ENCODE measurements around the gene PKP4.

The PKP4 gene

DNA sequence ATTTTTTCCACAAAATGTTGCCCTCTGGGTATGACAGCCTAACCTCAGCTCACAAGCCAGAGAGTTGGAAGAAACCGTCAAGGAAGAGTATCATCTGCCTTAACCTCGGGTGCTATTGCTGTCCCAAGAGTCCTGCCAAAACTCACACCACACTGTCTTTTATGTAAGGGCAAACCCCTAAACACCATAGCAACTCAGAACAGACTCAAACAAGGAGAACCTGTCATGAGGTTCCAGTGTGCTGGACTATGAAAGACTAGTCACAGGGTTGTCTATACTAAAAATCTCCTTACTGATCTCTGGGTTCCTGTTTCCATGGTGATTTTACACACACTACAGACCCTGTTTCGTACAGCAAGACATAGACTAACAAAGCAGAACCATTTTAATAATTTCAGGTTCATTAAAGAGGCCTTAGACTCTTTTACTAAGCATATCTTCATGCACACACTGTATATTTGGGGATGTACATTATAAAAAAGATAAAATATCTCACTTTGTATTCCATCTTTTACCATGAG lies 159.8 kb downstream of the PKP4 start:
- no peak for TF ChIP-seq CTCF (IDR thresholded peaks at IDR 0.05)

DNA sequence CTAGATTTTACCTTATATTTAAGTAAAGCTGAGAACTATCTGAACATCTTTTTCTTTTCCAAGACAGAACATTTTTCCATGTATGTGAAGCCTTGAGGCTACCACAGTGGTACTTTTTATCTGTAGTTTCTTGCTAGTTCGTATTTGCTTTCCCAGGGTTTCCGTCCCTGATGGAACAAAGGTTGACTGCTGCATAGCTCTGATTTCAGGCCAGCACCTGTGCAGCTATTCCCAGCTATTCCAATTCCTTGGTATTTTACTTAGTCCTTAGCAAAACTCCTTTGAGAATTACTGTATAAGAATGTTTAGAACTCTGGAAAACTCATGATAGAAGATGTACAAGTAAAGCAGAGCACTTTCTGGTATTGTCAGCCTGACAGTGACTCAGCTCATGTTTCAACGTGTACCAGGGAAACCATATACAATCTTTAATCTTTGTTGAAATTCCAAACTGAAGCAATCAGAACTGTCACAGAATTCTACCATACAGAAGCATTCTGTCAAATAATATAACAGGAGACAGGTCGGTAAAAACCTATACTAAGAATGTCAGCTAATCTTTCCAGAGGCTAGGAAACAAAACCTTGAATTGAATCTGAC lies 162.2 kb downstream of the PKP4 start:
- no peak for TF ChIP-seq CTCF (IDR thresholded peaks at IDR 0.05)

DNA sequence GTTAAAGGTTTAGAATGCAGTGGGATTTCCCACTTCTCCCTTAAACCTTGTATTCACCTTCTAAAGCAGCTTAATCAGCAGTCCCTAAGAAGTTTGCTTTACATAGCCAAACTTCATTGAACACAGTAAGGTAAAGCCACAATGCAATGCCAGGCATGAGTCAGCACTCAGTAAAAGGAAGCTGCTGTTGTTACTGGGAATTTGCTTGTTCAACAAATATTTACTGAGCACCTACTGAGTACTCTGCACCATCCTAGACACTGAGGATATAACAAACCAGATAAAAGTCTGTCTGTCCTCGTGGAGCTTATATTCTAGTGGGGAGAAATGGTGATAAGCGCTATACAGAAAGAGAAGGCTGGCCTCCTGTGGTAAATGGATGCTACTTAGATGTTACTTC lies 162.7 kb downstream of the PKP4 start:
- no peak for TF ChIP-seq CTCF (IDR thresholded peaks at IDR 0.05)

DNA sequence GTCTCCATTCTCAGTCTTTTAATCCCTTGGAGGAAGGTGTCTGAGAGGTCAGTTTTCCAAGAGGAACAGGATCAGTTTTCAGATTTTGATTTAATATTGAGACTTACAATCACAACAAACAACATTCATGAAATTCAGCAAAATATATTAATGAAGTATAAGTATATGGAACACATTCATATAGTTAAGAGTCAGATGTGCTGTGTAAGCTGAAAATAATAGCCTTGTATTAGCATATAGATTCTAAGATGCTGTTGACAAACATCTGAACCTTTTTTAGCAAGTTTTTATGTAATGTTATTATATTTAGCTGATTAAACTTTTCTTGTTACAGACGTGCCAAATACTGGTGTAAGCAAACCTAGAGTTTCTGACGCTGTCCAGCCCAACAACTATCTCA lies 163.9 kb downstream of the PKP4 start:
- no peak for TF ChIP-seq CTCF (IDR thresholded peaks at IDR 0.05)

- no peak for TF ChIP-seq CTCF (IDR thresholded peaks at IDR 0.05)
These were observed 167.4 kb downstream of the PKP4 start for GRCh38 chr2:158624071-158624667.

DNA sequence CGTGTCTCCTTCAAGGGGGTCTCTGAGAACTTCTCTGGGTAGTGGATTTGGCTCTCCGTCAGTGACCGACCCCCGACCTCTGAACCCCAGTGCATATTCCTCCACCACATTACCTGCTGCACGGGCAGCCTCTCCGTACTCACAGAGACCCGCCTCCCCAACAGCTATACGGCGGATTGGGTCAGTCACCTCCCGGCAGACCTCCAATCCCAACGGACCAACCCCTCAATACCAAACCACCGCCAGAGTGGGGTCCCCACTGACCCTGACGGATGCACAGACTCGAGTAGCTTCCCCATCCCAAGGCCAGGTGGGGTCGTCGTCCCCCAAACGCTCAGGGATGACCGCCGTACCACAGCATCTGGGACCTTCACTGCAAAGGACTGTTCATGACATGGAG lies 168.2 kb downstream of the PKP4 start:
- TF ChIP-seq CTCF (IDR thresholded peaks at IDR 0.05), result no peak

DNA sequence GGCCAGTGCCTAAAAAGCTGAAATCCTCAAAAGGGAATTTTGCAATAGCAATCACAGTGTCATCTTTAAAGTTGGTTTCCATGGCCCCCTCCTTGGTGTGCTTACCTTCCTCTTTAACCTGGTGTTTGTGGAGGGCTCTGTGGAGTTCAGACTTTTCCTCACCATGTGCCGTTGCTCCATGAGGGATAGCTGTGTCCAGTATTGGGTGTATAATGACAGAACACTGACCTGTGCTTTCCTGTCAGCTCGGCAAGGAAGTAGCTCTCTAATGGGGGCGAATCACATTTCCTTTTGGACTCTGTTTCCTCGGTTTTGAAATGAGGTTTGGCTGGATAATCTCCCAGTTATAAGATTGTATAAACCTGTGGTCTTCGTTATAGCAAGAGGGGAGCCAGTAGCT lies 172.4 kb downstream of the PKP4 start:
- no peak for TF ChIP-seq CTCF (IDR thresholded peaks at IDR 0.05)

All from LNCAP (cell line).